HEK293T (cell line): ENCODE results near the gene SCARB1.

Experiments
- ARNT ChIP-seq: fragments of 450-650 bp; IDR thresholded peaks from 2 replicates; pipeline ENCODE4 v1.6.1; 2017; ENCODE audit warnings: mild to moderate bottlenecking
- BHLHE40 ChIP-seq: fragments of 450-650 bp; IDR thresholded peaks from 2 replicates; pipeline ENCODE4 v1.6.1; 2016; ENCODE audit warnings: mild to moderate bottlenecking, moderate library complexity, borderline replicate concordance
- FOXA1 ChIP-seq: fragments of 450-650 bp; IDR thresholded peaks from 2 replicates; pipeline ENCODE4 v1.6.1; 2016; ENCODE audit warnings: mild to moderate bottlenecking
- FOXM1 ChIP-seq: fragments of 450-650 bp; IDR thresholded peaks from 2 replicates; pipeline ENCODE4 v1.6.1; 2017; ENCODE audit warnings: mild to moderate bottlenecking, borderline replicate concordance
- HDGF ChIP-seq: fragments of 450-650 bp; IDR thresholded peaks from 2 replicates; pipeline ENCODE4 v1.6.1; 2017; ENCODE audit warnings: antibody characterized with exemption, borderline replicate concordance
- L3MBTL2 ChIP-seq: fragments of 450-650 bp; conservative IDR thresholded peaks from 2 replicates; pipeline ENCODE4 v1.6.1; 2016; ENCODE audit warnings: mild to moderate bottlenecking
- NFRKB ChIP-seq: fragments of 450-650 bp; IDR thresholded peaks from 2 replicates; pipeline ENCODE4 v1.6.1; 2016; ENCODE audit warnings: mild to moderate bottlenecking, moderate library complexity
- PKNOX1 ChIP-seq: fragments of 450-650 bp; IDR thresholded peaks from 2 replicates; pipeline ENCODE4 v1.6.1; 2016
- SP1 ChIP-seq: fragments of 450-650 bp; IDR thresholded peaks from 2 replicates; pipeline ENCODE4 v1.6.1; 2017
- SUZ12 ChIP-seq: fragments of 450-650 bp; IDR thresholded peaks from 2 replicates; pipeline ENCODE4 v1.6.1; 2016; ENCODE audit warnings: mild to moderate bottlenecking
- TARDBP ChIP-seq: fragments of 450-650 bp; IDR thresholded peaks from 2 replicates; pipeline ENCODE4 v1.6.1; 2016

GRCh38 chr12:124780336-124780735 lies 83.3 kb downstream of the SCARB1 start:
- TF ChIP-seq SUZ12 (no peak), L3MBTL2 (no peak), HDGF (no peak), PKNOX1 (no peak), SP1 (no peak), BHLHE40 (no peak), FOXM1 (no peak), FOXA1 (no peak), TARDBP (no peak), ARNT (no peak), NFRKB (no peak)
